ENCODE measurements around the gene ACYP2.

ACYP2 gene

DNA sequence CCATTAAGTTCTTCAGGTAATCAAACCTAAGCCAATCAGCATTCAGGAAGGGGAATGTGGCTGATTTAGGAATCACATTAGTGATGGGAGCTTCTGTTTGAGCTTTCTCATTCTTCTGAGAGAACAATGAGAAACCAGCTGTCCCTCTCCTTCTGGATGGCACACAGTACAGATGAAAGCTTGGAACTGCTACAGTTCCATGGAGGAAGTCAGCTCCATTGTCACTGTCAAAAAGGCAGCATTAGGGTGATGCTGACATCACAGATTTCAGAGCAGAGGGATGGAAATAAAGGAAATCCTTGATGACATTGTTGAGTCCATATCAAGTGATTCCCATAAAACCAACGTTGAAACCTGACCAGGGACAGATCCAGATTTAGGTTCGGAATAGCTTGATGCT is 36.1 kb upstream of the ACYP2 start:
- Histone ChIP-seq H3K36me3 (ENCODE audit: insufficient read depth, low read length) (no peaks in the 10 kb centered on the region), H3K9me3 (ENCODE audit: low read depth, low read length) (no peaks in the 10 kb centered on the region), H3K4me3 (no peak overlapping the region), H3K9ac (ENCODE audit: insufficient read length) (no peak overlapping the region), H3K27ac (no peak overlapping the region)
- DNase-seq (ENCODE audit: low read depth, low spot score) = no peak
- TF ChIP-seq EZH2 (IDR thresholded peaks at IDR 0.05) = no peak
- no peak for TF ChIP-seq POLR2AphosphoS5 (IDR thresholded peaks at IDR 0.05; ENCODE audit: borderline replicate concordance, low read depth, low read length)
- no peak for TF ChIP-seq FOXP2 (optimal IDR thresholded peaks at IDR 0.05; ENCODE audit: control extremely low read depth, extremely low read length, insufficient read depth)

DNA sequence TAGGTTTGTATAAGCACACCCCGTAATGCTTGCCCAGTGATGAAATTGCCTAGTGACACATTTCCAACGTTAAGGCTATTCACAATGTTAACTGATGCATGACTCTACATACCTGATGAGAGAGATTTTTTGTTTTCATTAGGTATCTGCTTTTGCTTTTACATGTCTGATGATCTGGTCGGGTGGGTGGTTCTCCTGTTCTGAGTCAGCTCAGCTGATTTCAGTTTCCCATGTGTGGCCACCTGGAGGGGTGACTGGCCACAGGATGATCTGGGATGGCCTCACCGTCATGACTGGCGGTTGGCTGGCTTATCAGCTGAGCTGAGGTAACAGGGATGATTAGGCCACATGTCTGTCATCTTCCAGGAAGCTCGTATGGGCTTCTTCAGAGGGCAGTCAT is 33.8 kb upstream of the ACYP2 start:
- no peaks in the 10 kb centered on the region for H3K36me3 ChIP-seq (ENCODE audit: insufficient read depth, low read length)
- TF ChIP-seq FOXP2 (optimal IDR thresholded peaks at IDR 0.05; ENCODE audit: control extremely low read depth, extremely low read length, insufficient read depth) (no peak), EZH2 (IDR thresholded peaks at IDR 0.05) (no peak), POLR2AphosphoS5 (IDR thresholded peaks at IDR 0.05; ENCODE audit: borderline replicate concordance, low read depth, low read length) (no peak)
- H3K4me3 ChIP-seq = no peak overlapping the region
- H3K9me3 ChIP-seq (ENCODE audit: low read depth, low read length) = no peaks in the 10 kb centered on the region
- no peak overlapping the region for H3K27ac ChIP-seq
- DNase-seq (ENCODE audit: low read depth, low spot score) = no peak
- no peak overlapping the region for H3K9ac ChIP-seq (ENCODE audit: insufficient read length)

DNA sequence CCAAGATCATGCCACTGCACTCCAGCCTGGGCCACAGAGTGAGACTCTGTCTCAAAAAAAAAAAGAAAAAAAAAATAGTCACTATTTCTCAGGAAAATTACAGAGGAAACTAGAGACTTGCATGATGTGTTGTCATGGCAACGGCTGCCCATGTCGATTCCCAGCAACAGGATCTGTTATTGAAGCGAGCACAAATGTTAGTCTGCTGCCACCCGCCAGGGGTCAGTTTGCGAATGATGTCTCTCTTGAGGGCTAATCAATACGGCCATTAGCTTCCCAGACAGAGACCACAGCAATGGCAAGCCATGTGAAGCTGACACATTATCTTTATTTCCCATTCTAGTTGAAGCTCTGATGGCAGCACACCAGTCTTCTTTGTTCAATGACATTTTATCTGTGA is 32.4 kb upstream of the ACYP2 start:
- Histone ChIP-seq H3K36me3 (ENCODE audit: insufficient read depth, low read length) (no peaks in the 10 kb centered on the region), H3K27ac (no peak overlapping the region), H3K9me3 (ENCODE audit: low read depth, low read length) (no peaks in the 10 kb centered on the region), H3K9ac (ENCODE audit: insufficient read length) (no peak overlapping the region), H3K4me3 (no peak overlapping the region)
- TF ChIP-seq POLR2AphosphoS5 (IDR thresholded peaks at IDR 0.05; ENCODE audit: borderline replicate concordance, low read depth, low read length) (no peak), FOXP2 (optimal IDR thresholded peaks at IDR 0.05; ENCODE audit: control extremely low read depth, extremely low read length, insufficient read depth) (no peak), EZH2 (IDR thresholded peaks at IDR 0.05) (no peak)
- DNase-seq (ENCODE audit: low read depth, low spot score) = no peak

DNA sequence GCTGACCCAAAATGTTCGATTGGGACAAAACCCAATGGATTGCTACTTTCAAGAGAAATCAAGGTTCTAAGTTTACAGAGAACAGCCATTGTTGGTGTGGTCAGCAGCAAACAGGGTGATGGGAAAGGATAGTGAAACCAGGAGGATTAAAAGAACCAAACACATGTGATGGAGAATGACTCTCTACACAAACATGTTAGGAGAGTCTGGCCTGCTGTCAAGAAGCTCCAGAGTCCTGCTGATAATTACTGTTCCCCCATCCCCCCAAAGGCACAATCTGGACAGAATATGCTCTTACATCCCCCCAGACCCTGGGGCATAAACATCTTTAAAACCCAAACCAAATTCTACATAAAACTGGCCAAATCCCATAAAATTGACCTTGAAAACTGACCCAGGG is 32.0 kb upstream of the ACYP2 start:
- Histone ChIP-seq H3K9me3 (ENCODE audit: low read depth, low read length) (no peaks in the 10 kb centered on the region), H3K4me3 (no peak overlapping the region), H3K36me3 (ENCODE audit: insufficient read depth, low read length) (no peaks in the 10 kb centered on the region), H3K27ac (no peak overlapping the region), H3K9ac (ENCODE audit: insufficient read length) (no peak overlapping the region)
- no peak for DNase-seq (ENCODE audit: low read depth, low spot score)
- TF ChIP-seq EZH2 (IDR thresholded peaks at IDR 0.05) (no peak), FOXP2 (optimal IDR thresholded peaks at IDR 0.05; ENCODE audit: control extremely low read depth, extremely low read length, insufficient read depth) (no peak), POLR2AphosphoS5 (IDR thresholded peaks at IDR 0.05; ENCODE audit: borderline replicate concordance, low read depth, low read length) (no peak)

DNA sequence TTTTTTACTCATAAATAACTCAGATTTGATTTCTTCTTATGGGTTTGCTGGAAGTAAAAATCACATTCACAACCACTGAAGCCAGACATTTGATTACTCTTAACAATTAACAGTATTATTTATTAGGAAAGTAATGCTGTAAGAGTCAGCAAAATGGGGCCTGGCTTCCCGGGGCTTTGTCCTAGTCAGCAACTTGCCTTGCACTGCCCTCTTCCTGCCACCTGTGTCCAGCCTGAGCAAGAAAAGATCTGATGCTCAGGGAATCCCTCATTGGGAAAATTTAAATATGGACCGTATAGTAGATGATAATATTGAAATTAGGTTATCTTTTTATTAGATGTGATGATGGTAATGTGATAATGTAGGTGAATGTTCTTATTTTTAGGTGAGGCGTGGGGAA is 30.8 kb upstream of the ACYP2 start:
- no peak for DNase-seq (ENCODE audit: low read depth, low spot score)
- TF ChIP-seq EZH2 (IDR thresholded peaks at IDR 0.05) (no peak), POLR2AphosphoS5 (IDR thresholded peaks at IDR 0.05; ENCODE audit: borderline replicate concordance, low read depth, low read length) (no peak), FOXP2 (optimal IDR thresholded peaks at IDR 0.05; ENCODE audit: control extremely low read depth, extremely low read length, insufficient read depth) (no peak)
- Histone ChIP-seq H3K36me3 (ENCODE audit: insufficient read depth, low read length) (no peaks in the 10 kb centered on the region), H3K9me3 (ENCODE audit: low read depth, low read length) (no peaks in the 10 kb centered on the region), H3K27ac (no peak overlapping the region), H3K9ac (ENCODE audit: insufficient read length) (no peak overlapping the region), H3K4me3 (no peak overlapping the region)

DNA sequence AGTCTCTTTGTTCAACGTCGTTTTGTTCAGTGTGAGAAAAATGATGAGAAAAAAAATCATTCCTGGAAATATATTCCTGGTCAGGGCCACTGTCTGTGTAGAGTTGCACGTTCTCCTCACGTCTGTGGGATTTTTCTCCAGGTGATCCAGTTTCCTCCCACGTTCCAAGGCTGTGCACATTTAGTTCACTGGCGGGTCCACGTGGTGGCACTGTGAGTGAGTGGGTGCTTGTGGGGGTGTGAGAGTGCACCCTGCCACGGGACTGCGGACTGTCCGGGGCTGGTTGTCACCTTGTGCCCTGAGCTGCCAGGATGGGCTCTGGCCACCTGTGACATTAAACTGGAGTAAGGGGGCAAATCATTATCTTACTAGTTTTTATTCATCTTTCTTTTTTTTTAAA is 30.3 kb upstream of the ACYP2 start:
- TF ChIP-seq EZH2 (IDR thresholded peaks at IDR 0.05) = no peak
- no peak for TF ChIP-seq POLR2AphosphoS5 (IDR thresholded peaks at IDR 0.05; ENCODE audit: borderline replicate concordance, low read depth, low read length)
- Histone ChIP-seq H3K4me3 (no peak overlapping the region), H3K9me3 (ENCODE audit: low read depth, low read length) (no peaks in the 10 kb centered on the region), H3K9ac (ENCODE audit: insufficient read length) (no peak overlapping the region), H3K27ac (no peak overlapping the region), H3K36me3 (ENCODE audit: insufficient read depth, low read length) (no peaks in the 10 kb centered on the region)
- no peak for DNase-seq (ENCODE audit: low read depth, low spot score)

DNA sequence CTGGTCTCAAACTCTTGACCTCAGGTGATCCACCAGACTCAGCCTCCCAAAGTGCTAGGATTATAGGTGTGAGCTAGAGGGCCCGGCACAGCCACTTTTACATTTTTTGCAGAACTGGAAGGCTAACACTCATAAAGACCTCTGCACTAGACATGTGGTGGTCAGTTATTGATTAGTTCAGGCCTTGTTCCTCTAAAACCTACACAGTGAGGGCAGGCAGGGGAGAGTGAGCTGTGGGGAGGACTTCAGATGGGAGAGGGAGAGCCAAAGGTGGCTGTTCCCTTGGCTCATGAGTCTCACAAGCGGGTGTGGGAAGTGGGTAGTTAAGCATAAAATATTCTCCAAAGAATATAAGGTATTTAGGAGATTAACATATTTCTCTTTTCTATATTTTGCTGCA is 29.3 kb upstream of the ACYP2 start:
- TF ChIP-seq POLR2AphosphoS5 (IDR thresholded peaks at IDR 0.05; ENCODE audit: borderline replicate concordance, low read depth, low read length) (no peak), FOXP2 (optimal IDR thresholded peaks at IDR 0.05; ENCODE audit: control extremely low read depth, extremely low read length, insufficient read depth) (no peak), EZH2 (IDR thresholded peaks at IDR 0.05) (no peak)
- Histone ChIP-seq H3K9me3 (ENCODE audit: low read depth, low read length) (no peaks in the 10 kb centered on the region), H3K27ac (no peak overlapping the region), H3K4me3 (no peak overlapping the region), H3K36me3 (ENCODE audit: insufficient read depth, low read length) (no peaks in the 10 kb centered on the region), H3K9ac (ENCODE audit: insufficient read length) (no peak overlapping the region)
- DNase-seq (ENCODE audit: low read depth, low spot score) = no peak

DNA sequence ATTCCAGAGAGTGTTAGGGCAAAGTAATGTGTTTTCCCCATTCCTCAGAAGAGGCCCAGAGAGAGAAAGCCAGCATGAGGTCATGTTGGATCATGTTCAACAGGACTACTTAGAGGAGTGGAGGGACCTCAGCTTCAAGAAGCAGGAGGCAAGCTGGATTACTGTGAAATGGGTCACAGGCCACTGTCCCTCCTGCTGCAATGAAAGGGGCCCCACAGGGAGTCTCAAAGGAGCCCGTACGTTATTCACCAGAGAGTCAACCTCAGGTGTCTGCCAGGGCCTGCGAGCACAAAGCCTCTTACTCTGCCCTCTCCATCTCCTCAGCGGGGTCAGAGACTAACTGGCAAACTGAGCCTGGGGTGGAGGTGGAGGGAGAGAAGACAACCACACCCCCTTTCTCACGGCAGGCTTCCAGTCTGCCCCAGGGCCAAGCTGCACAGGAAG is 27.2 kb upstream of the ACYP2 start:
- no peak for DNase-seq (ENCODE audit: low read depth, low spot score)
- Histone ChIP-seq H3K4me3 (no peak overlapping the region), H3K9me3 (ENCODE audit: low read depth, low read length) (no peaks in the 10 kb centered on the region), H3K27ac (no peak overlapping the region), H3K36me3 (ENCODE audit: insufficient read depth, low read length) (no peaks in the 10 kb centered on the region), H3K9ac (ENCODE audit: insufficient read length) (no peak overlapping the region)
- TF ChIP-seq EZH2 (IDR thresholded peaks at IDR 0.05) (no peak), FOXP2 (optimal IDR thresholded peaks at IDR 0.05; ENCODE audit: control extremely low read depth, extremely low read length, insufficient read depth) (no peak), POLR2AphosphoS5 (IDR thresholded peaks at IDR 0.05; ENCODE audit: borderline replicate concordance, low read depth, low read length) (no peak)

DNA sequence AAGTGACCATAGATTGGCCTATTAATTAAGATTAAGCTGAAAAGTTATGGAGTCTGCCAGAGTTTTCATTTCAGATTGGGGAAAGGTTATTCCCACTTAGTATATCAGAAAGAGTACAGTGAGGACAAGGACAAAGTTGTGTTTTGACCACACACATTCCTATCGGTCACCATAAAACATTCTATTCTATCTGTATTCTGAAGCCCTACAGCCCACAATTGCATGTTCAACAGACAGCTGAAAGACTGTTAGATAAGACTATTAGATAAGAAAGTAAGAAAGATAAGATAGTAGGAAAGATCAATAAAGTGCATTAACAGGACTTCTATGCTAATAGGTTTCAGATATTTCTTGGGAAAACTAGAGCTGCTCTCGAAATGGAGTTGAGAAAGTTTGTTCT is 26.7 kb upstream of the ACYP2 start:
- DNase-seq (ENCODE audit: low read depth, low spot score) = no peak
- TF ChIP-seq POLR2AphosphoS5 (IDR thresholded peaks at IDR 0.05; ENCODE audit: borderline replicate concordance, low read depth, low read length) (no peak), EZH2 (IDR thresholded peaks at IDR 0.05) (no peak), FOXP2 (optimal IDR thresholded peaks at IDR 0.05; ENCODE audit: control extremely low read depth, extremely low read length, insufficient read depth) (no peak)
- no peaks in the 10 kb centered on the region for H3K36me3 ChIP-seq (ENCODE audit: insufficient read depth, low read length)

More for the DNA sequence above, 26.7 kb upstream of the ACYP2 start:
- H3K4me3 ChIP-seq = no peak overlapping the region
- H3K27ac ChIP-seq = no peak overlapping the region
- no peak overlapping the region for H3K9ac ChIP-seq (ENCODE audit: insufficient read length)
- no peaks in the 10 kb centered on the region for H3K9me3 ChIP-seq (ENCODE audit: low read depth, low read length)

Measured in SK-N-MC (cell line).